GM12872 (cell line): Measurements from ENCODE around the gene ALMS1.

ENCODE experiments used
- TF ChIP-seq, protein P1 (sequence below): IDR thresholded peaks from 3 replicates; pipeline ENCODE4 v1.5.1; 2011; ENCODE audit warnings: low read depth, mild to moderate bottlenecking, low read length, moderate library complexity; ENCODE audit not compliant: insufficient read depth

Gene ALMS1

GRCh38 chr2:73642338-73643018, 256.8 kb downstream of the ALMS1 start, which contains the start of gene NAT8:
Gene NAT8, minus strand, starts transcription at chr2:73642422. Its CDS starts 794 bp downstream, at chr2:73641628.
- TF ChIP-seq, protein P1, sequence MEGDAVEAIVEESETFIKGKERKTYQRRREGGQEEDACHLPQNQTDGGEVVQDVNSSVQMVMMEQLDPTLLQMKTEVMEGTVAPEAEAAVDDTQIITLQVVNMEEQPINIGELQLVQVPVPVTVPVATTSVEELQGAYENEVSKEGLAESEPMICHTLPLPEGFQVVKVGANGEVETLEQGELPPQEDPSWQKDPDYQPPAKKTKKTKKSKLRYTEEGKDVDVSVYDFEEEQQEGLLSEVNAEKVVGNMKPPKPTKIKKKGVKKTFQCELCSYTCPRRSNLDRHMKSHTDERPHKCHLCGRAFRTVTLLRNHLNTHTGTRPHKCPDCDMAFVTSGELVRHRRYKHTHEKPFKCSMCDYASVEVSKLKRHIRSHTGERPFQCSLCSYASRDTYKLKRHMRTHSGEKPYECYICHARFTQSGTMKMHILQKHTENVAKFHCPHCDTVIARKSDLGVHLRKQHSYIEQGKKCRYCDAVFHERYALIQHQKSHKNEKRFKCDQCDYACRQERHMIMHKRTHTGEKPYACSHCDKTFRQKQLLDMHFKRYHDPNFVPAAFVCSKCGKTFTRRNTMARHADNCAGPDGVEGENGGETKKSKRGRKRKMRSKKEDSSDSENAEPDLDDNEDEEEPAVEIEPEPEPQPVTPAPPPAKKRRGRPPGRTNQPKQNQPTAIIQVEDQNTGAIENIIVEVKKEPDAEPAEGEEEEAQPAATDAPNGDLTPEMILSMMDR: no peak

DNA sequence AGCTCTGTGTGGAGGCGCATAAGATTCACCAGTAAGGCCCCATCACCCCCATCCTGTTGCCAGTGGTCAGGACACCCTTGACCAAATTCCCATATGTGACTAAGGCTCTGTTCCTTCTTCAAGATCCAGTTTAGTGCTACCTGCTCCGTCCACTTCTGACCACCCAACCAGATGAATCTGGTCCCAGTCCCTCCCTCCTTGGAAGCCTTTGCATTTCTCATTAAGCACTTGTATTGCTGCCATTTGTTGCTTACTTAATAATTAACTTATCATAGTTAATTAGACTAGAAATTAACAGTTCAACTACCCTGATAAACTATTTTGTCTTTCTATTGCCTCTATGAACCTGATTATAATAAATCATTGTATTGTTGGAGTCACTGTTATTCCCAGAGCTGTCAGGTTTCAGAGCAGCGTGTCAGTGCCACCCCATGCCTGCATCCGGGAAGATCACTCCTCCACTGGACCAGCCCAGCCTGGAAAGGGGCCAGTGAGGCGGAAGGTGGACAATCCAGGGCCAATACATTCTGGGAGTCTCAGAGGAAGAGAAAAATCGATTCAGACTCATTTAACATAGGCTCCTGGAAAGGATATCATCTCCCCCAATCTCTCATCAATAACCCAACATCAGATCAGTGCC, 266.1 kb downstream of the ALMS1 start:
- TF ChIP-seq, protein P1: no peak

GRCh38 chr2:73652348-73652747, 266.7 kb downstream of the ALMS1 start:
- TF ChIP-seq, protein P1: no peak

GRCh38 chr2:73654175-73654574, 268.5 kb downstream of the ALMS1 start:
- TF ChIP-seq, protein P1: no peak
